ENCODE data around the gene NFRKB. TPM values are rescaled to one million over a fixed set of nuclear protein-coding genes. Genes with fewer than 3 reads are reported as not detected.
A peak's percentile ranks its signal among the peaks of the same experiment; 100 is the strongest.

NFRKB gene
- total RNA-seq, 2 donors from 2014 or later: 18.5 to 19.2 TPM

- peaks cover 3% of the 10 kb centered on the region for H3K36me3 ChIP-seq
- no peaks in the 10 kb centered on the region for H3K27me3 ChIP-seq
- H3K9me3 ChIP-seq: no peaks in the 10 kb centered on the region
- H3K27ac ChIP-seq: peak overlapping the region; percentile 6
- H3K4me1 ChIP-seq: no peaks in the 10 kb centered on the region
- peak; percentile 61 for DNase-seq
- TF ChIP-seq CTCF (IDR thresholded peaks at IDR 0.05): no peak
- intact Hi-C loops (cut with DNase I): no loop called here
- H3K9ac ChIP-seq (ENCODE audit: low read depth in 2 of 2, low read length in 2 of 2): no peak overlapping the region
- H3K4me3 ChIP-seq: no peak overlapping the region
Measured at GRCh38 chr11:129861702-129862522, 33.5 kb downstream of the NFRKB start.

DNA sequence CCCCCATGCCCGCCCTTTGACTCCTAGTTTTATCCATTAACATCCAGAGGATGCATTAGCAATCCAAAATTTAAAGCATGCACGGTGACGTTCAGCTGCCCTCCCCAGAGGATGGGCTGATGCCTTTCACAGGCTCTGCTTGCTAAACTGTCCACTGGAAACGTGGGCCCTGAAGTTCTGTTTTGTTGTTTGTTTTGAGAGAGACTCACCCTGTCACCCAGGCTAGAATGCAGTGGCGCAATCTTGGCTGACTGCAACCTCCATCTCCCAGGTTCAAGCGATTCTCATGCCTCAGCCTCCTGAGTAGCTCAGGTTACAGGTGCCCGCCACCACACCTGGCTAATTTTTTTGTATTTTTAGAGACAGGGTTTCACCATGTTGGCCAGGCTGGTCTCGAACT lies 39.3 kb downstream of the NFRKB start:
- no peak for DNase-seq
- Histone ChIP-seq H3K4me1 (peaks cover 4% of the 10 kb centered on the region), H3K9me3 (no peaks in the 10 kb centered on the region), H3K9ac (ENCODE audit: low read depth in 2 of 2, low read length in 2 of 2) (no peak overlapping the region), H3K27me3 (no peaks in the 10 kb centered on the region), H3K36me3 (peaks cover 4% of the 10 kb centered on the region), H3K4me3 (no peak overlapping the region), H3K27ac (no peak overlapping the region)
- TF ChIP-seq CTCF (IDR thresholded peaks at IDR 0.05): no peak
- intact Hi-C loops (cut with DNase I): loop anchor here (10.0 kb wide), 1 partner anchor 71 kb away; no protein-coding TSS in a partner anchor

- H3K27ac ChIP-seq: no peak overlapping the region
Measured at GRCh38 chr11:129855086-129855485, 40.3 kb downstream of the NFRKB start.

DNA sequence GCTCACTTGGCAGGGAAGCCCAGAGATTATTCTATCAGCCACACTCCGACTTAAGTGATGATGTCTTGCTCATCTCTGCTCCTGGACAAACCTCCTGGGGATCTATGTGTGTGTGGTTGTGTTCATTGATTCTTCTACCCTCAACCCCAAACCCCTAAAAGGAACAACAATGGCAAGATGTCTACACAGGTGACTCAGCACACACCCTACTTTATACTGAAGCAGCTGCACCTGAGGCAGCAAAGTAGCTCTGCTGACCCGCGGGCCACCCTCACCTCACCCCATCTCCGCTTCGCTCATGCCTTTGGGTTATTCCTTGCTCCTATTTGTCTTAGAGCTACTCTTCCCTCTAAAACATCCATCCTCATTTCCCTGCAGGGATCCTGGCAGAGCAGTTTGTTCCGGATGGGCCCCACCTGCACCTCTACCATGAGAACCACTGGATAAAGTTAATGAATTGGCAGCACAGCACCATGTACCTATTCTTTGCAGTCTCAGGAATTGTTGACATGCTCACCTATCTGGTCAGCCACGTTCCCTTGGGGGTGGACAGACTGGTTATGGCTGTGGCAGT lies 41.1 kb downstream of the NFRKB start:
- Histone ChIP-seq H3K9me3 (no peaks in the 10 kb centered on the region), H3K36me3 (peaks cover 4% of the 10 kb centered on the region), H3K9ac (ENCODE audit: low read depth in 2 of 2, low read length in 2 of 2) (peak overlapping the region in 1 of 2 donors; percentile 31), H3K27ac (peak overlapping the region; percentile 75), H3K4me1 (peaks cover 4% of the 10 kb centered on the region), H3K27me3 (no peaks in the 10 kb centered on the region), H3K4me3 (no peak overlapping the region)
- no peak for TF ChIP-seq CTCF (IDR thresholded peaks at IDR 0.05)
- DNase-seq: no peak
- intact Hi-C loops (cut with DNase I): loop anchor here (10.0 kb wide), 1 partner anchor 70 kb away; no protein-coding TSS in a partner anchor

More at GRCh38 chr11:129855086-129855485, 40.3 kb downstream of the NFRKB start:
- no peak overlapping the region for H3K4me3 ChIP-seq
- no peak for TF ChIP-seq CTCF (IDR thresholded peaks at IDR 0.05)
- no peaks in the 10 kb centered on the region for H3K9me3 ChIP-seq
- peaks cover 4% of the 10 kb centered on the region for H3K36me3 ChIP-seq
- DNase-seq: no peak
- intact Hi-C loops (cut with DNase I): loop anchor here (10.0 kb wide), 1 partner anchor 70 kb away; no protein-coding TSS in a partner anchor
- no peak overlapping the region for H3K9ac ChIP-seq (ENCODE audit: low read depth in 2 of 2, low read length in 2 of 2)
- H3K4me1 ChIP-seq: peaks cover 4% of the 10 kb centered on the region
- no peaks in the 10 kb centered on the region for H3K27me3 ChIP-seq

DNA sequence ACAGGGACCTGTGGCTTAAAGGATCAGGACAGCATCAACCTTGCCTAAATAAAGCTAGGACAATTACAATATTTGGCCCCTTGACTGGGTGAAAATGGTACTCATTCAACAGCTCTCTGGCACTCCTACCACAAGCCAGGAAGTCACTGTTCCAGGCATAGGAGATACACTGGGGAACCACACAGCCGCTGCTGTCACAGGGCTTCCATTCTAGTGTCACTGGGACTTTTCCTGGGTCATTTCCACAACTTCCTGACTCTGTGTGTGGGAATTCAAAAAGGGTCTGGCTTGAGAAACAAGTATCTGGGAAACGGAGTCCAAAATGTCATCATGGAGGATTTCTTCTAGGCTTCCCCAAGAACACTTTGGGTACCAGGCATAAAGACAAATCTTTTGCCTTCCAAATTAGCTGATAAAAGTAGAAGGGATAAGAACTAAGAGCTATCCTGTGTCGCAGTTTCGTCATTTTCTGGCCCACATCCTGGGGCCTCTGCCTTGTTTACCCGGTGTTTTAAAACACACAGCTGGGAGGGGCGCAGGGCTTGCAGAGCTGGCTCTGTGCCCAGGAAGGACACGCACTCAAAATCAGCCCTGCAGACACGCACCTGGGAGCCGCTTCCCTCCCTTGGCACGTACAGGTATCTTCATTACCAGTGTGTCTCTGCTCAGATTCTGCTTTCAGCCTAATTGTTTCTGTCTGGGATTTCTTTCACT lies 41.7 kb downstream of the NFRKB start:
- peak; percentile 88 for DNase-seq
- peak overlapping the region; percentile 75 for H3K27ac ChIP-seq
- peaks cover 4% of the 10 kb centered on the region for H3K36me3 ChIP-seq
- H3K9ac ChIP-seq (ENCODE audit: low read depth in 2 of 2, low read length in 2 of 2): peak overlapping the region in 1 of 2 donors; percentile 31
- H3K27me3 ChIP-seq: no peaks in the 10 kb centered on the region
- intact Hi-C loops (cut with DNase I): loop anchor here (10.0 kb wide), 1 partner anchor 69 kb away; no protein-coding TSS in a partner anchor
- TF ChIP-seq CTCF (IDR thresholded peaks at IDR 0.05): no peak
- peaks cover 4% of the 10 kb centered on the region for H3K4me1 ChIP-seq
- H3K9me3 ChIP-seq: no peaks in the 10 kb centered on the region
- no peak overlapping the region for H3K4me3 ChIP-seq

Measured in colonic mucosa (tissue), 4 donors.